GM19395 (cell line): ENCODE measurements around the gene IDH3A.

Experiments
- ATAC-seq: cut with Tn5 transposase; IDR thresholded peaks from one replicate; pipeline ENCODE4 v1.9.1; 2021; ENCODE audit warnings: mild to moderate bottlenecking, moderate library complexity; ENCODE audit not compliant: unreplicated experiment

Gene IDH3A

DNA sequence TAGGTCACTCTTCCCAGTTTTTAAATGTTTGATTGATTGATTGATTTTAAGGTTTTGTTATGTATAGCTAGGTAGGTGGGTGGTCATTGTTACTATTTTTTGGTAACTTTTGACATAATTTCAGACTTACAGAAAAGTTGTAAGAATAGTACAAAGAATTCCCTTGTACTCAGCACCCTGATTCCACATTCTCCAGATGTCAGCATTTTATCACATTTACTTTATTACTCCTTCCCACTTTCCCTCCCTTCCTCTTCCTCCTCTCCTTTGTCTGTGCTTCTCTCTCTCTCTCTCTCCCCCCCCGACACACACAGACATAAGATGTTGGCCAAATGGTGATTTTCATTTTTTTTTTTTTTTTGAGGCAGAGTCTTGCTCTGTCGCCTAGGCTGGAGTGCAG is 14.8 kb downstream of the IDH3A start:
- no peak for ATAC-seq

DNA sequence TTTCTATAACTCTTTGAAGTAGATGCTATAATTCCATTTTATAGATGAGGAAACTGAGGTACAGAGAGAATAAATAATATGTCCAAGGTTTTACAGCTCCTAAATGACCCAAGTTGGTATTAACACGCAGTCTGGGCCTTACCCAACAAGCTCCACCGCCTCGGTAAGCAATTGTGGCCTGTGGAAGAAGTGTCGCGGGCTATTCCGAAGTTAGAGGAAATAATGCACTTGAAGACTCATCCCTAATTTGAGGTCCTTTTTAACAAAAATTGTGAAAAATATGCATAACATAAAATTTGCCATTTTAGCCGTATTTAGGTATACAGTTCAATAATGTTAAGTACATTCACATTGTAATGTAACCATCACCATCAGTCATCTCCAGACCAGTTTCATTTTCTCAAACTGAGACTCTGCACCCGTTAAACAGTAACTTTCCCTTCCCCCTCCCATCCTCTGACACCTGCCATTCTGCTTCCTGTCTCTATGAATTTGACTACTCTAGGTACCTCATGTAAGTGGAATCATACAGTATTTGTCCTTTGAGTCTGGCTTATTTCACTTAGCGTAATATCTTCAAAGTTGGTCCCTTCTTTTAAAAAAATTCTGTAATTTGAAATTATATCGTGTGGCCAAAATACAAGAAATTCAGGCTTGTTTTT is 18.2 kb downstream of the IDH3A start:
- peak; percentile 80 for ATAC-seq

DNA sequence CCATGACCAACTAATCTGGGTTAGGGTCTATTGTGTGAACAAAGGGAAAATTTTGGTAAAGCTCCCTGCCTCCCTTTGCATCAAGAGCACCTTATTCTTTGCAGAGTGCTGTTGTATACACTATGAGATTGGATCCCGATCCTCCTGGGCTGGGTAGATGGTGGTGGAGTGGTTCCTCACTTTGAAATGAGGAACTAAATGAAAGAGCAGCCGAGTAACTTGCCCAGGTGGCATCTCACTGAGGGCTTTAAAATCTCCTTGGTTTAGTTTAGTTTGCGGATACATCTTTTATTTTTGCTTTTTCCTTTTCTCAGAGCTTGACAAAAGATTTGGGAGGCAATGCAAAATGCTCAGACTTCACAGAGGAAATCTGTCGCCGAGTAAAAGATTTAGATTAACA is 19.4 kb downstream of the IDH3A start:
- no peak for ATAC-seq

DNA sequence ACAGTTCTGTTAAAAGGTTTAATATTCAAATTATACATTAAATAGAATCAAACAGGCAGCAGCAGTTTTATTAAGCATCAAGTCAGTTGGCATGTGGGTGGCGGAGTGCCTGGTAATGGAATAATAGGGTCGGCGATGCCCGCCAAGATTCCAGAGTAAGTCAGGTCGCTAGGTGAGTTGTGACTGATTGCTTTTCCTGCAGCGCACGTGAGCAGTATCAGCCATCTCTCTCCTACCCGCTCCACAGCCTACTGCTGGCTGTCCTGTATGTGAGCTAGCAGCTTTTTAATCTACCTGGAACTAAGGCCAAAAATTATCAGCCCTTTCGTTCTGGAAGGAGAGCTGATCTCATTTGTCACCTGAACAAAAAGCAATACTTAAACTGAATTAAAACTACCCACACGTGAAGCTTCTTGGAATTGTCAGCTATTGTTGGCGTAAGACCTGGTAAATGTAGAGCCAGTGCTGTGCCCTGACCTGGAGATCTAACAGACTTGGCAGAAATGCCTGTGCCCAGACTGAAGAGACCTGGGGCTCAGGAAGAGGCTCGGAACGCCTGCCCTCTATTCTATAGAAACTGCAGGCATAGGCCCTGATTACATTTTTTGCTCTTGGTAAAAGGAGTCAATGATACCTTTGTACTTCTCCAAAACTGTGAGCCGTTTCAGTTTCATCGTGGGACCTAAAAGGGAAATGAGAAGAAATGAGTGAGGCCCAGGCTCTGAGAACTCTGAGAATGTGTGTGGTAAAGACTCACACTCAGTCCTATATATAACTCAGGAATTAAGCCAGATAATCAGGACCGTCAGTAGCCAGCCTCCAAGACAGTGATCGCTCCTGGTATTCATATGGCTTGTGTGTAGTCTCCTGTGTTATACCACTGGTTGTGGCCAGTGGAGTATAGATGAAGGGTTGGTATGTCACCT is 21.9 kb downstream of the IDH3A start:
- peak; percentile 72 for ATAC-seq

DNA sequence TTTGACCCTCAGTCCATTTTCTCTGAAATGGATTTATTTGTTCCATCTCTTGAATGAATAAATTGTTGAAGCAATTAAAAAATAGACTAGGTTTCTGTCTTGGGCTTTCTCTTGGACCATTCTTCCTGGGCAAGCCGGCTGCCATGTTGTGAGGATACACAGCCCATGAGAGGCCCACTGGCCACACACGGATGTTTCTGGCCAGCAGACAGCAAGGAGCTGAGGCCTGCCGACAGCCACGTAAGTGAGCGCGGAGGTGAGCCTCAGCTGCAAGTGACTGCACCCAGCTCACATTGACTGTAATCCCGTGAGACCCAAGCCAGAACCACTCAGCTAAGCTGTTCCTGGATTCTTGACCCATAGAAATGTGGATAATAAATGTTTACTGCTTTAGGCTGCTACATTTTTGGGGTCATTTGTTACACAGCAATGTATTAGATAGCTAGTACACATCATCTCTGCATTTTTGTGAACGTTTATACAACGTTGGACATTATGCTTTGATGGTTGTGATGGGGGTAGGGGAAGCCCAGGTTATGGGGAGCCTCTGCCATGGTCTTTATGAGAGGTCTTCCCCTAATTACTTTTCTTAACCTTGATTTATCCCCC is 22.8 kb downstream of the IDH3A start:
- ATAC-seq: no peak

DNA sequence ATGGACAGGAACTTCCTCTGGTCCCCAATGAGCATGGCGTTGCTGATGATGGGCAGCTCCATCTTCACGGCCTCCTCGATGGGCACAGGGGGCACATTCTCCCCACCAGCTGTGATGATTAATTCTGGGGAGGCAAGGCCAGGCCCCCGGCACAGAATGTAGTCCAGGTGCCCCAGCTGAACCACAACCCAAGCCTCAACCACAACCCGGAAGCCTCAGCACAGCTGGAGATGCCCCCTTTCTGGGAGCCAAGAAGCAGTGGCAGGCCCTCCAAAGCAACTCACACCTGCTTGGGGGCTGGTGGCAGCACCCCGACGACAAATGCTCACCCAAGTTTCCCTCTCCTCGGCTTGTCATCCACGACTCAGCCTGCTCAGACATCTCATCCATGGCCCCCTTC is 25.2 kb downstream of the IDH3A start:
- no peak for ATAC-seq

DNA sequence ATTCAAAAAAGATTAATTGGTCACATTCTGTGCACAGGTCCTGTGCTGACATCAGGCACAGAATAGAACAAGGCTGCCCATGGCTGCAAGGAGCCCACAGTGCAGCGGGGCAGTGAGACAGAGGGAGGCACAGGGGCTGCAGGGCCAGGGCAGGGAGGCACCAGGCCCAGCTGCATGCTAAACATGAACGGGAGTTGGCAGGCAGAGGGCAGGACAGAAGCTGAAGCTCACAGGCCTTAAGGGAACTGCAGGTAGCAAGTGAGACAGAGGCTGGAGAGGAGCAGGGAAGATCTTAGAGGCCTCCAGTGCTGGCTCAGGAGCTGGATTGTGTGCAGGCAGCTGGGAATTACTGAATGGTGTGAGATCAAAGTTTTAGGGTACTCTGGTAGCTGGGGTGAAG is 26.2 kb downstream of the IDH3A start:
- ATAC-seq: no peak

DNA sequence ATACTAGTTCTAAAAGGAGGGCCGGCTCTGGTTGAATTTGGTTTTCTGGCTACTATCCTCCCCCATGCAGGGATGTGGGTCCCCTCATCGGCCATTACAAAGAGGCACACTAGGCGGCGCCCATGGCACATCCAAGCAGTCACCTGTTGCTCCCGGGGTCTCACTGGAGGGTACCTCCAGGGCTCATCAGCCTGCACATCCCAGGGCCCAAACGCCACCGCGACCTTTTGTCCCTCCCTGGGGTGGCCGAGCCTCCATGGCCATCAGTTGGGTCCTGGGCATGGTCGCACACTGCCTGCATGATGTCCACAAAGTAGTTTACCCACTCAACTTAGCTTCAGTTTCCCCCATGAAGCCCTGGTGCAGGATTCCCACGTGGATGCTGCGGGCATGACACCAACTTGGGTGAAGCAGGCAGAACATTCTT is 28.3 kb downstream of the IDH3A start:
- no peak for ATAC-seq

DNA sequence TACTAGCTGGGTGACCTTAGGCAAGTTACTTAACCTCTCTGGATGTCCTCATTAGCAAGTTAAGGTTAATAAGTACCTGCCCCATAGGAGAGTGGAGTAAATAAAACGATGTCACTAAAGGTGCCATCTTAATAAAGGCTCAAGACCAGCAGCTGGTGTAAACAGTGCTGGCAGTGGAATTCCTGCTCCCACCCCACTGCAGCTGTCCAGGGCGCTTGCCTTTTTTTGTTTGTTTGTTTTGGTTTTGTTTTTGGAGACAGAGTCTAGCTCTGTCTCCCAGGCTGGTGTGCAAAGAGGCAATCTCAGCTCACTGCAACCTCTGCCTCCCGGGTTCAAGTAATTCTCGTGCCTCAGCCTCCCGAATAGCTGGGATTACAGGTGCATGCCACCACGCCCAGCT is 28.9 kb downstream of the IDH3A start:
- no peak for ATAC-seq

DNA sequence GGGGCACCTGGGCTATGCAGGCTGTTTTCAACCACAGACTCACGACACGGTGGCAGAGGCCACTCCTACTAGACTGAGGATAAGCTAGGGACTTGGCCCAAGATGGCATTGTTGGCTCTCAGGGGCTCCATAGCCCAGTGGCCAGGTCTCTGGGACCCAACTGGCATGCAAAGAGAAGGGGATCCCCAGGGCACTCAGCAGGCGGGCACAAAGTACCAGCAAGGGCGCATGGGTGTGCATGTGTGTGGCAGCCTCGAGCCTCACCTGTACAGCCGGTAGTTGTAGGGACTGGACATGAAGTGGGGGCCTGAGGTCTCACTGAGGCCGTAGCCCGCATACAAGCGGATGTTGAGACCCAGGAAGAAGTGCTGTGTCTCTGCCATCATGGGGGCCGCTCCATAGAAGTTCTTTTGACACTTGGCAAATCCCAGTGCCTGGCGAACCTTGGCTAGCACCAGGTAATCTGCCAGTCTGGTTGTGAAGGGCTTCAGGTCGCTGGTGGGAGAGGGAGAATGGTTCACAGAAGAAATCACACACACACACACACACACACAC is 30.2 kb downstream of the IDH3A start:
- no peak for ATAC-seq

DNA sequence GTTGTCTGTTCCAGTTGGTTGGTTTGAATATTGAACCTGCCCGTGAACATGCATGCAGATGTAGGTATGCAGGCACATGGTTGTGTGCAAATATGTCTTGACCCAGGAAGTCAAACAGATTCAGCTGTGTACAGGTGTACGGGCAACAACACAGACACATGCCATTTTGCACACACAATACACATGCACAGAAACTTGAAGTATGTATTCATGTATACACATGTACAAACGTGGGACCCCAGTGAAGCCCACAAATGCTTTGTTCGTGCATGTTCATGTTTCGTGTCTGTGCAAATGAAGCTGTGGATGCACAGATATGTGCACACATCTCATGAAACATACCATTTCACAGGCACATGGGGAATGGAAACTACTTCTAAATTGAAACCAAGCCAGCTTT is 30.7 kb downstream of the IDH3A start:
- ATAC-seq: no peak

DNA sequence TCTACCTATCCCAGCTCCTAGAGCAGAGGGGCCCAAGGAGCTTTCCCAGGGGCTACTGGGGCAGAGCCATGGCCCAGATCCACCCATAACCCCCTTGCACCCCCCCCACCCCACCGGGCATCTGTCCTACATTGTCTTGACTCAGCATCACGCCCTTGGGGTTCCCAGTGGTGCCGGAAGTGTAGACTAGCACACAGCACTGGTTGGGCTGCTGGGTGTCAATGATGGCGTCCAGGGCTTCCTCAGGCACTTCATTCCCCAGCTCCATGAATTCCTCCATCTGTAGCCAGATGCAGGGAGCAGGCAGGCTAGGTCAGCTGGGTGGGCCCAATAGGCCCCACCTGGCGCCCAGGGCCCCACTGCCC is 33.2 kb downstream of the IDH3A start:
- ATAC-seq: no peak

DNA sequence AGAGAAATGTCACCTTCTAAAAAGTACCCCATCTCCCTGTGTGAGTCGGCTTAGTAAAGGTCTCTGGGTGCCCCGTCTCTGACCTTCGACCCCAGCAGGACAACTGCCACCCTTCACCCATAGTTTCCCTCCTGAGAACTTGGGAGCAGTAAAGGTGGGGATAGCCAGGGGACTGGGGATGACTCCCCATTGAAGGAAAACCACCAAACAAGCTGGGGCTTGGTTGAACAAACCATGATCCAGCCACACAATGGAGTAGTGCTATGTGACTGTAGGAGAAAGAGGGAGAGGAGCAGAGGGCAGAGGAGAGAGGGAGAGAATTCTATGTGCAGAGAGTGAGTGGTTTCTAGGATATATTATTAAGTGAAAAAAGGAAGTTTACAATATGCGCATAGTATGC is 33.7 kb downstream of the IDH3A start:
- ATAC-seq: no peak

DNA sequence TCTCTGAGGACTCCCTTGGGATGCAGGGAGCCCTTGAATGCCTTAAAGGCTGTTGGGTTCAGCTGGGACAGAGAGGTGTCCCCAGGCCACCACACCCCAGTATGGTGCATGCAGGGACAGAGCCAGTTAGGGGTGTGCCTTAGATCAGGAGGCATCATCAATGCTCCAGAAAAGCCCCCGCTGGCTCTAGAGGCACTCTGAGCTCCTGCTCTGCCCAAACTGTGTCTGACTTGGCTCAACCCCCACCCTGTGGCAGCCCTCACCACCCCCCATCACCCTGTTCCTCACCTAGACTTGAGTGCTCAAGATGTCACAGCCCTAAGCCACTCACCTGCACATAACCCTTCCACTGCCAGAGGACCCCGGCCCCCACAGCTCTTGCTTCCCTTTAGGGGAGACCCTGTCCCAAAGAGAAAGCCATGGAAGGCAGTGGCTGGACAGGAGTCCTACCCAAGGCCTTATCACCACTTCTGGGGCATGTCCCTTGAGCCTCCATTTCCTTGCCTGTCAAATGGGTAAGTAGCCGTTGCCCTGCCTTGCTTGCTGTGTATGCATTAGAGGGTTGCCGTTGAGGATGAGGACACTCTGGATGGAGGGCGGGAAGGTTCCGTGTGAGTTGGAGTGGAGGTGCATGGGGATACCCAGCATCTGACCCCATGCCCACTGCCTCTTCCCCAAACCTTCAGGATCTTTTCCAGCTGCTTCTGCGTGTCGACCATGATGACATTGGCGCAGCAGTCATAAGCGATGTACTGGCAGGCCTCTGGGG is 43.8 kb downstream of the IDH3A start:
- no peak for ATAC-seq

DNA sequence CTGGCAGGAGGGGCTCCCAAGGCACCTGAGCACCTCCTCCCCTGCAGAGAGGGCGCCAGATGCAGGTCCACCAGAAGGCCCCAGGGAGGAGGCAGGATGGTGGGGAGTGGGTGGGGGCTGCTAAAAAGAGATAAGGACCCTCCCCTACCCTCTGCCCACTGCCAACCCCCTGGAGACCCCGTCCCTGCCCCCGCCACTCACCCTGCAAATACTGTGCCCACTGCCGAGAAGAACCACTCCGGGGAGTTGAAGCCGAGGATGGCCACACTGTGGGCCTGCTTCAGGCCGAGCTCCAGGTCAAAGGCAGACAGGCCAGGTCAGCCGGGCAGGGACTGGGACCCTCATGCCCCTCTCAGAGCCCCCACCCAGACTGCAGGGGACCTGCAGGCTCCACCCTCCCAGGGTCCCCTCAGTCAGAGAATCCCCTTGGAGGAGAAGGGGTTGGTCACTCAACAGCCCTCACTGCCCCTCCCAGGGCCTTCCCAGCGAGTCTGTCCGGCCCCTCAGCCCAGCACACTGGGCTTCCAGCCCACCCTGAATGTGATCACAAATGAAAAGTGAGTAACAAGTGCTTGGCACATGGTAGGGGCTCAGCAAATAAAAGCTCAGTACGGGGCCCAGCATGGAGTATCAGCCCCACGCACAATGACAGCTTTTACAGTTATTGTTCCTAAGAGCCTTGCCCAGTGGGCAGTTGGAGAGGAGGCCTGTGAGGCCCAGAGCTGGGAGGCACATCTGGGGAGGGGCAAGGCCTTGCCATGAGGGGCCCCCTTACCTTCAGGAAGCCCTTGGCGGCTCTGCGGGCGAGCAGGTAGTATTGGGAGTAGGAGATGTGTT is 44.8 kb downstream of the IDH3A start:
- ATAC-seq: no peak

DNA sequence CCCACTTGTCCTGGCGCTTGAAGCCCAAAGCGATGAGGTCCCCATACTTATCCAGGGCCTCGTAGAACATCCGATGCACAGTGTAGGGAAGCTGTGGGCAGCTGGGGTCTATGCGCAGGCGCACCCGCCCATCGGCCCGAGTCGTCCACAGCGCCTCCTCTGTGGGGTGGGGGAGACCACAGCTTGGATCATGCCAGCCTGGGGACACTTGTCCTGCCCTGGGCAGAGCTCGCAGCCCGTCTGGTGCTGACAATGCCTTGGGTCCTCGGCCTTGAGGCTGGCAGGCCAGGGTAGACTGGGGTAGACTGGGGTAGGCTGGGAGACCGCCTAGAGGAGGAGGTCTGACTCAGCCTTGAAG is 45.4 kb downstream of the IDH3A start:
- ATAC-seq: no peak

DNA sequence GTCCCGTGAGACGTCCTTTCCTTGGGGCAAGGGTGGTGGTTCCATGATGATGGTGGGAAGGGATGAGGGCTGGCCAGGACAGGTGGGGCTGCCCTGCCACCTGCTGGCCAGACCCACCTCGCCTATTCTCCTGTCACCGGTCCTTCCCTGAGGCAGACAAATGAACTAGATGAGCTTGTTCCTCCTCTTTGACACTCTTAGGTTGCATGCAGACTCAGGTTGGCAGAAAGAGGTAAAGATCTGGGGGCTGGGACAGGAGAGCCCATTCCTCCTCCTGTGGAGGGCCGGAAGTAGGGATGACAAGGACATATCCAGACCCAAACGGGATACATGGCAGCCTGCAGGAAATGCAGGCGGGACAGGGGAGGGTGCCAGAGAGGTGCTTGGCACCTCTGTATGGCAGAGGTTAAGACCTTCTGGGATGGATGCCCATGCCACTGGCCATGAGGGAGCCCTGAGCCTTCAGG is 46.6 kb downstream of the IDH3A start:
- no peak for ATAC-seq

DNA sequence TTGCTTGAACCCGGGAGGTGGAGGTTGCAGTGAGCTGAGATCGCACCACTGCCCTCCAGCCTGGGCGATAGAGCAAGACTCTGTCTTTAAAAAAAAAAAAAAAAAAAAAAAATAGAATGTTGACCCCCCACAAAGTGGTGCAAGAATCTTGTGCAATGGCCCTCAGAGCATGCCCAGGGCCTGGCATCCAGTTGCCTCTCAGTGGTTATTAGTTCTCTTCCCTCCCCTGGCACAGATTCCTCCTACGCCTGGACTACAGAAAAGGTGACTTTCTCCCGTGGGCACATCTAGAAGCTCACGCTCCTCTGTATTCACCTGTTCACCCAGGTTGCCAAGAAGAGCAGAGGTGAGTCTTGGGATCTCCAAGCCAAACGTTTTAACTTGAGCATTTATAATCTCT is 48.5 kb downstream of the IDH3A start:
- no peak for ATAC-seq

DNA sequence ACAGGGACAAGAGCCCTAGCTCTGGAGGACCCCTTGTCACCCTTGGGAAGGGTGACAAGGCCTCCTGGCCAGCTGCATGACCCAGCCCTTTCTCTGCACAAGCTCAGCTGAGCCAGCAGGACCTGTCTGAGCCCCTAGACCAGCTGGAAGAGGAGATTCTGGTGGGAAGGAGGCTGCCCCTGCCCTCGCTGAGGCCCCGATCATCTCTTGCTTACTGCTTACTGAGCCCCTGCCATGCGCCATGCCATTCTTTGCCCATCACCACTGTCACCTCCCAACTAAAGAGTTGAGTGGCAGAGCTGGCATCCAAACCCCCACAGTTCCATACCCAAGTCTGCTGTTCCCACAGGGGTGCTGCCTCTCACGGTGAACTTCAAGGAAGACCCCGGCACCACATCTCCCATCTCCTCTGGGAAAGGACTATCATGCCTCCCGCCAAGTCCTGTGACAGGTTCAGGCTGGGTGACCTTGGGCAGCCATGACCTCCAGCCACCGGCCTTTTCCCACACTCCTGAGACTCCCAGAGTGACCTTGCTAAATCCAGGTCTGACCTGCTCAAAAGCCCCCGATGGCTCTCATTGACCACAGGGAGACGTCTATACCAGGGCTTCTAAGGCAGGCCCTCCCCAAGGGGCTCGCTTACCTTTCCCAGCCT is 51.2 kb downstream of the IDH3A start:
- no peak for ATAC-seq
